ENCODE data around the gene CDK12.

The CDK12 gene

DNA sequence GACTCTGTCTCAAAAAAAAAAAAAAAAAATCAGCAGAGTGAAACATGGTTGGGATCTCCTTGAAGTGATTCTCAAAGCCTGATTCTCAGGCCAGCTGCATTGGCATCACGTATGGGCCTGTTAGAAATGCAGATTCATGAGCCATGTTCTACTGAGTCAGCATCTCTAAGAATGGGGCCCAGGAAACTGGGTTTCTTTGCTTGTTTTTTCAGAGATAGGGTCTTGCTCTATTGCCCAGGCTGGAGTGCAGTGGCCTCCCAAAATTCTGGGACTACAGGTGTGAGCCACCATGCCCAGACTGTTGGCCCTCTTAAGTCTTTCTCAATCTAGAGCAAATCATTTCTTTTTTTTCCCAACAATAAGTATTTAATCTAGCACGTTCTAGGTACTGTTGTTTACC, 47.7 kb downstream of the CDK12 start:
- no peak for DNase-seq (ENCODE audit: low read depth, low spot score)
- Histone ChIP-seq H3K4me1 (ENCODE audit: insufficient read depth, insufficient read length) (no peaks in the 10 kb centered on the region), H3K27me3 (ENCODE audit: insufficient read depth, insufficient read length) (no peaks in the 10 kb centered on the region), H3K9ac (ENCODE audit: insufficient read length, low read depth) (no peak overlapping the region), H3K4me3 (ENCODE audit: insufficient read length, low read depth) (no peak overlapping the region), H3K9me3 (ENCODE audit: insufficient read depth, low read length) (no peaks in the 10 kb centered on the region), H3K36me3 (ENCODE audit: insufficient read depth, insufficient read length, low read length) (peaks cover 70% of the 10 kb centered on the region)
- TF ChIP-seq SUZ12 (IDR thresholded peaks at IDR 0.05; ENCODE audit: extremely low read depth, insufficient read depth, insufficient read length) (no peak), YY1 (IDR thresholded peaks at IDR 0.05; ENCODE audit: insufficient read depth, insufficient read length) (no peak), ZNF274 (IDR thresholded peaks at IDR 0.05; ENCODE audit: low read depth, low read length) (no peak)

DNA sequence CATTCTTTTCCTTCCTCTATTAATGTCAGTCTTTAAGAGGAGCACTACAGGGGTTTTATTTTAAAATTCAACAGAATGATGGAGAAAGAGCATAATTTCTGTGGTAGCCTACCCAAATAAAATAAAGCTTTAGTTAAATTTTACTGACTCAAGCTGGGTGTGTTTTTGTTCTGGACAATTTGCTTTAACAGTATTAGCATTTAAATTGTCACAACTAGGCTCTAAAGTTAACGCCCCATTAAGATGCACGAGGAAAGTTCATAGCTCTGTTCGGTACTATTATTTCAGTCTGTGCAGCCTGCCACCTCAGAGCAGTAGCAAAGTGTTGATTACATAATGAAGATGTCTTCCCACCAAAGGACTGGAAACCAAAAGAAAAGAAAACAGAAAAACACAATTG, 52.0 kb downstream of the CDK12 start:
- no peak overlapping the region for H3K9ac ChIP-seq (ENCODE audit: insufficient read length, low read depth)
- no peak overlapping the region for H3K4me3 ChIP-seq (ENCODE audit: insufficient read length, low read depth)
- no peaks in the 10 kb centered on the region for H3K27me3 ChIP-seq (ENCODE audit: insufficient read depth, insufficient read length)
- H3K4me1 ChIP-seq (ENCODE audit: insufficient read depth, insufficient read length), result no peaks in the 10 kb centered on the region
- H3K9me3 ChIP-seq (ENCODE audit: insufficient read depth, low read length), result no peaks in the 10 kb centered on the region
- H3K36me3 ChIP-seq (ENCODE audit: insufficient read depth, insufficient read length, low read length), result peaks cover 82% of the 10 kb centered on the region
- TF ChIP-seq SUZ12 (IDR thresholded peaks at IDR 0.05; ENCODE audit: extremely low read depth, insufficient read depth, insufficient read length) (no peak), YY1 (IDR thresholded peaks at IDR 0.05; ENCODE audit: insufficient read depth, insufficient read length) (no peak), ZNF274 (IDR thresholded peaks at IDR 0.05; ENCODE audit: low read depth, low read length) (no peak)
- DNase-seq (ENCODE audit: low read depth, low spot score), result no peak

DNA sequence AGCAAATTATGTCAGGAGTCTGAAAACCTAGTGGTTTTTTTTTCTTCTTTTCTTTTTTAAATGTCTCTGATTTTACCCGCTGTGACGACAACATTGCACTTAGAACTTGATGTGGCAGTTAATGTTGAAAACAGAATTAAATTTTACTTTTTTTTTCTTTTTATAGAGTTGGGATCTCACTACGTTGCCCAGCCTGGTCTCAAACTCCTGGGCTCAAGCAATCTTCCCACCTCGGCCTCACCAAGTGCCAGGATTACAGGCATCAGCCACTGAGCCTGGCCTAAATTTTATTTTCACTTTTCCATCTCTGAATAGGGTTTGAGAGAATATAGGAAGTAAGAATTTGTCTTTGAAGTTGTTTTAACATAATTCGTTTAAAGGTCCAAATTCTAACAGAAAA, 52.6 kb downstream of the CDK12 start:
- H3K4me3 ChIP-seq (ENCODE audit: insufficient read length, low read depth), result no peak overlapping the region
- no peaks in the 10 kb centered on the region for H3K9me3 ChIP-seq (ENCODE audit: insufficient read depth, low read length)
- no peaks in the 10 kb centered on the region for H3K27me3 ChIP-seq (ENCODE audit: insufficient read depth, insufficient read length)
- no peak for DNase-seq (ENCODE audit: low read depth, low spot score)
- H3K9ac ChIP-seq (ENCODE audit: insufficient read length, low read depth), result no peak overlapping the region
- no peaks in the 10 kb centered on the region for H3K4me1 ChIP-seq (ENCODE audit: insufficient read depth, insufficient read length)
- H3K36me3 ChIP-seq (ENCODE audit: insufficient read depth, insufficient read length, low read length), result peaks cover 82% of the 10 kb centered on the region
- TF ChIP-seq SUZ12 (IDR thresholded peaks at IDR 0.05; ENCODE audit: extremely low read depth, insufficient read depth, insufficient read length) (no peak), ZNF274 (IDR thresholded peaks at IDR 0.05; ENCODE audit: low read depth, low read length) (no peak), YY1 (IDR thresholded peaks at IDR 0.05; ENCODE audit: insufficient read depth, insufficient read length) (no peak)

DNA sequence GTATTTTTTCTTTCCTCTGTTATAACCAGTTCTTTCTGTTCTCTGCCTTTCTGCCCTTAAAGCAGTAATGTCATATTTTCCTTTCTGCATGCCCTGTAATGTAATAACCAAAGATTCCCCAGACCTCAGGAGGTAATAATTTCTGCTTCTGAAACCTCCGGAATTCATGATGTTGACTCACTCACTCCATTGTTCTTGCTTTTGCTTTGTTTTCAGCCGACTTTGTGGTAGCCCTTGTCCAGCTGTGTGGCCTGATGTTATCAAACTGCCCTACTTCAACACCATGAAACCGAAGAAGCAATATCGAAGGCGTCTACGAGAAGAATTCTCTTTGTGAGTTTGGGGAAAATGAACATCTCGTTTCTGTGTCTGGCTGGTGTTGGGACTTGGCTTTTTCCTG, 55.9 kb downstream of the CDK12 start:
- no peaks in the 10 kb centered on the region for H3K27me3 ChIP-seq (ENCODE audit: insufficient read depth, insufficient read length)
- no peak for TF ChIP-seq ZNF274 (IDR thresholded peaks at IDR 0.05; ENCODE audit: low read depth, low read length)
- TF ChIP-seq SUZ12 (IDR thresholded peaks at IDR 0.05; ENCODE audit: extremely low read depth, insufficient read depth, insufficient read length), result no peak
- no peak overlapping the region for H3K9ac ChIP-seq (ENCODE audit: insufficient read length, low read depth)
- no peaks in the 10 kb centered on the region for H3K9me3 ChIP-seq (ENCODE audit: insufficient read depth, low read length)
- DNase-seq (ENCODE audit: low read depth, low spot score), result no peak
- peaks cover 87% of the 10 kb centered on the region for H3K36me3 ChIP-seq (ENCODE audit: insufficient read depth, insufficient read length, low read length)
- no peak overlapping the region for H3K4me3 ChIP-seq (ENCODE audit: insufficient read length, low read depth)
- no peaks in the 10 kb centered on the region for H3K4me1 ChIP-seq (ENCODE audit: insufficient read depth, insufficient read length)

DNA sequence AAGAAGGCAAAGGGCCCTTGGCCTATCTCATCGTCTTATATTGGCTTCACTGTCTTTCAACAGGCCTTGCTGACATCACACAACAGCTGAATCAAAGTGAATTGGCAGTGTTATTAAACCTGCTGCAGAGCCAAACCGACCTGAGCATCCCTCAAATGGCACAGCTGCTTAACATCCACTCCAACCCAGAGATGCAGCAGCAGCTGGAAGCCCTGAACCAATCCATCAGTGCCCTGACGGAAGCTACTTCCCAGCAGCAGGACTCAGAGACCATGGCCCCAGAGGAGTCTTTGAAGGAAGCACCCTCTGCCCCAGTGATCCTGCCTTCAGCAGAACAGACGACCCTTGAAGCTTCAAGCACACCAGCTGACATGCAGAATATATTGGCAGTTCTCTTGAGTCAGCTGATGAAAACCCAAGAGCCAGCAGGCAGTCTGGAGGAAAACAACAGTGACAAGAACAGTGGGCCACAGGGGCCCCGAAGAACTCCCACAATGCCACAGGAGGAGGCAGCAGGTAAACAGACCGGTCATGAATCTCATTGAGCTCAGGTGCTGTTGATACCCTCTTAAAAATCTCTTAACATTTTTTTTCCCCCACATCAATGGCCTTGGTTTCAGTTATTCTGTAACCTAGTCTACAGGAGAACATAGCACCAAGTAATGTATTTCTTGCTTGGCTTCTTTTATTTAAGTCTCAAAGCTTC, 64.7 kb downstream of the CDK12 start:
- no peak overlapping the region for H3K4me3 ChIP-seq (ENCODE audit: insufficient read length, low read depth)
- H3K27me3 ChIP-seq (ENCODE audit: insufficient read depth, insufficient read length), result no peaks in the 10 kb centered on the region
- no peaks in the 10 kb centered on the region for H3K4me1 ChIP-seq (ENCODE audit: insufficient read depth, insufficient read length)
- H3K36me3 ChIP-seq (ENCODE audit: insufficient read depth, insufficient read length, low read length), result peaks cover 90% of the 10 kb centered on the region
- no peak for TF ChIP-seq SUZ12 (IDR thresholded peaks at IDR 0.05; ENCODE audit: extremely low read depth, insufficient read depth, insufficient read length)
- TF ChIP-seq YY1 (IDR thresholded peaks at IDR 0.05; ENCODE audit: insufficient read depth, insufficient read length), result no peak
- TF ChIP-seq ZNF274 (IDR thresholded peaks at IDR 0.05; ENCODE audit: low read depth, low read length), result no peak
- DNase-seq (ENCODE audit: low read depth, low spot score), result no peak
- no peak overlapping the region for H3K9ac ChIP-seq (ENCODE audit: insufficient read length, low read depth)
- H3K9me3 ChIP-seq (ENCODE audit: insufficient read depth, low read length), result no peaks in the 10 kb centered on the region

DNA sequence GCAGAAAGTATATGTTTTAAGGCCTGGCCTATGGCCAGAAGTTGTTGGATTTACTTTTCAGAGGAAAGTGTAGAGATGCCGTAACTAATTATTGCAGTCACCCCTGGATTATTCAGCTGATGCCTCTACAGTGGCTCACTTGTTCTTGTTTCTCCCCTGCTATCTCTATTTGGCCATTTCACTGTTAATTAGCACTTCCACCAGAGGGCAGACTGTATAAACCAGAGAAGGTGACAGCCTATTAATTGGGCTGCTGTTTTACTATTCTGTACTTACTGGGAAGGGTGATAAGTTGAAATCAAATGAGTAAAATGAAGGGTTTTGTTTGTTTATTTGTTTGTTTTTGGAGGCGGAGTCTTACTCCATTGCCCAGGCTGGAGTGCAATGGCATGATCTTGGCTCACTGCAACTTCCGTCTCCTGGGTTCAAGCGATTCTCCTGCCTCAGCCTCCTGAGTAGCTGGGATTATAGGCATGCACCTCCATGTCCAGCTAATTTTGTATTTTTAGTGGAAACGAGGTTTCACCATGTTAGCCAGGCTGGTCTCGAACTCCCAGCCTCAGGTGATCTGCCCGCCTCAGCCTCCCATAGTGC, 66.0 kb downstream of the CDK12 start:
- DNase-seq (ENCODE audit: low read depth, low spot score), result no peak
- TF ChIP-seq ZNF274 (IDR thresholded peaks at IDR 0.05; ENCODE audit: low read depth, low read length) (no peak), YY1 (IDR thresholded peaks at IDR 0.05; ENCODE audit: insufficient read depth, insufficient read length) (no peak), SUZ12 (IDR thresholded peaks at IDR 0.05; ENCODE audit: extremely low read depth, insufficient read depth, insufficient read length) (no peak)
- H3K36me3 ChIP-seq (ENCODE audit: insufficient read depth, insufficient read length, low read length), result peaks cover 90% of the 10 kb centered on the region
- no peak overlapping the region for H3K9ac ChIP-seq (ENCODE audit: insufficient read length, low read depth)
- no peak overlapping the region for H3K4me3 ChIP-seq (ENCODE audit: insufficient read length, low read depth)
- no peaks in the 10 kb centered on the region for H3K9me3 ChIP-seq (ENCODE audit: insufficient read depth, low read length)
- H3K4me1 ChIP-seq (ENCODE audit: insufficient read depth, insufficient read length), result no peaks in the 10 kb centered on the region
- no peaks in the 10 kb centered on the region for H3K27me3 ChIP-seq (ENCODE audit: insufficient read depth, insufficient read length)

DNA sequence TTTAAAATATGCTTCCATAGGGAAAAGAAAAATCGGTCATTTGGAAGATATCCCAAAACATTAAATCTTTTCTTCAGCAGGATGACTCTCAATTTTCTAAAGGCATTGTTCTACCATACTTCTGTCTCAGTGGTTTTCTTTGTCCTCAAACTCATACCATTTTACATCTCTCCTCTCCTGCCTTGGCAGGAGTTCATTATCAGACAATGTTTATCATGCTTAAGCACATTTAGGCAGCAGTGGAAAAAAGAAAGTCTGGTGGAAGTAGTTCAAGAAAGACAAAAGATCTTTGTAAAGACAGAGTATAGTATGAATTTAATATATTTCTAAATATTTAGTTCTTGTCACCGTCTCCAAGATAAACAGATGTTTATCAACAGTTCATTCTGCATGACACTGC, 68.2 kb downstream of the CDK12 start:
- H3K36me3 ChIP-seq (ENCODE audit: insufficient read depth, insufficient read length, low read length), result peaks cover 77% of the 10 kb centered on the region
- no peaks in the 10 kb centered on the region for H3K4me1 ChIP-seq (ENCODE audit: insufficient read depth, insufficient read length)
- DNase-seq (ENCODE audit: low read depth, low spot score), result no peak
- H3K4me3 ChIP-seq (ENCODE audit: insufficient read length, low read depth), result no peak overlapping the region
- TF ChIP-seq SUZ12 (IDR thresholded peaks at IDR 0.05; ENCODE audit: extremely low read depth, insufficient read depth, insufficient read length) (no peak), YY1 (IDR thresholded peaks at IDR 0.05; ENCODE audit: insufficient read depth, insufficient read length) (no peak), ZNF274 (IDR thresholded peaks at IDR 0.05; ENCODE audit: low read depth, low read length) (no peak)
- H3K27me3 ChIP-seq (ENCODE audit: insufficient read depth, insufficient read length), result no peaks in the 10 kb centered on the region
- H3K9ac ChIP-seq (ENCODE audit: insufficient read length, low read depth), result no peak overlapping the region
- no peaks in the 10 kb centered on the region for H3K9me3 ChIP-seq (ENCODE audit: insufficient read depth, low read length)

Data from NT2/D1 (cell line).